HG03280 (cell line): ENCODE results near the gene THADA.
"Not testable (repeated sequence)": the region's sequence is repeated elsewhere in the genome, so short reads cannot be mapped to it uniquely, and the experiment has no call there.

Experiments used
- ATAC-seq: cut with Tn5 transposase; IDR thresholded peaks from one replicate; pipeline ENCODE4 v1.9.1; 2021; ENCODE audit warnings: mild to moderate bottlenecking, moderate library complexity; ENCODE audit not compliant: unreplicated experiment

Gene THADA

DNA sequence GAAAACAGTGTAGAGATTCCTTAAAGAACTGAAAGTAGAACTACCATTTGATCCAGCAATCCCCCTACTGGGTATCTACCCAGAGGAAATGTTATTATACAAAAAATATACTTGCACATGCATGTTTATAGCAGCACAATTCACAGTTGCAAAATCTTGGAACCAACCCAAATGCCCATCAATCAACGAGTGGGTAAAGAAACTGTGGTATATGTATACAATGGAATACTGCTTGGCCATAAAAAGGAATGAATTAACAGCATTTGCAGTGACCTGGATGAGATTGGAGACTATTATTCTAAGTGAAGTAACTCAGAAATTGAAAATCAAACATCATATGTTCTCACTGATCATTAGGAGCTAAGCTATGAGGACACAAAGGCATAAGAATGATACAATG is 4.8 kb upstream of the THADA start:
- ATAC-seq, result not testable (repeated sequence)

DNA sequence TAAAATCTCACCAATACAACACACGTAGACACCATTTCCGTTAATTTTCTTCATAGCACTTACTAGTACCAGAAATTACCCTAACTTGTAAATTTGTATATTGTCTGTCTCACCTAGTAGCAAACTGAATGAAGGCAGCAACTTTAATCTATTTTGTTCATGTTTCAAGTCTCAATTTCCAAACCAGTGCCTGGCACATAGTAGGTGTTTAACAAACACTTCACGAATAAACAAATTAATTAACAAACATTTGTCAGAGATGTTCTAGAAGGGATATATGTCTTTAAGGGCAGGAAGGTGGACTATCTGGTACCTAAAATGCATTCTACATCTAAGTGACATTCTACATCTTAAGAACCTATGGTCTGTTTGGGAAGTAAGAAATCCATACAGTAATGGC is 963 bp downstream of the THADA start:
- no peak for ATAC-seq

DNA sequence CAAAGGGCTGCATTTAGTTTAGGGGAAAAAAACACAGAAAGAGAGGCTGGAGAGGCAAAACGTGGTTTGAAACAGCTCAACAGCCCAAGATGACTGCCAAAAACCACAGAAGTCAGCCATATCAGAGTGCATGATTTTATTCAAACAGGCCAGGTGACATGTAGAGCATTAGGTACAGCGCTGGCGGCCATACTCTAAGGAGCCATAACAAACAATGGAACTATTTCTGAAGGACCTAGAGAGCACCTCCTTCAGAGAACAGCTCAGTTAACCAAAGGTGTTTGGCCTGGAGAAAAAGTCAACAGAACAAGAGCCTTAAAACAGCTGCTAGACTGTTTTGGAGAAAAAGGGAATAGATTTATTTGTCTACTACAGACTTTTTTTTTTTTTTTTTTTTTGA is 2.6 kb downstream of the THADA start:
- ATAC-seq, result no peak

DNA sequence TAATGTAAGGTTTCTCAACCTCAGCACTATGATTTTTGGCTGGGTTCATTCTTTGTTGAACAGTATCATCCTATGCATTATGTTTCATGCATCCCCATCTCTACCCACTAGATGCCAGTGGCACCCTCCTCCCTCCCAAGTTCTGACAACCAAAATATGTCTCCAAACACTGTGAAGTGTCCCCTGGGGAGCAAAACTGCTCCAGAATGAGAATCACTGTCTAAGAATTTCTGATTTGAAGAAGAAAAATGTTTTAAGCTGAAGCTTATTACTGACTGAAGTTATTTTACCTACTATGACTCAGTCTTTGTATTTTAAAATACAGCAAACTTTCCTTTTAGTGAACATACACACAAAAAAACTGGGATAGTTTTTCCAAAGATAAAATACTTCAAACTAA is 3.4 kb downstream of the THADA start:
- ATAC-seq, result no peak

DNA sequence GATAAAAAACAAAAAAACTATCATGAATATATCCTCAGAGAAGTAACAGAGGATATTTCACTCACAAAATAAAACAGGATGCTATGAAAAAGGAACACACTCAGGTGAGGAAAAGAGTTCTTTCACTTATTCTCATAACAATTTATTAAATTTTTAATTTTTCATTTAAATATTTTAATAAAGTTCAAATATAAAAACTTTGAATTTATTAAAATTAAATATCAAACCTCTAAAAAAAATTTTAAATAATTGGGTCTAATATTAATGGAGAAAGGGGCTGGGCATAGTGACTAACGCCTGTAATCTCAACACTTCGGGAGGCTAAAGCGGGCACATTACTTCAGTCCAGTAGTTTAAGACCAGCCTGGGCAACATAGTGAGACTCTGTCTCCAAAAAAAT is 10.1 kb downstream of the THADA start:
- no peak for ATAC-seq

DNA sequence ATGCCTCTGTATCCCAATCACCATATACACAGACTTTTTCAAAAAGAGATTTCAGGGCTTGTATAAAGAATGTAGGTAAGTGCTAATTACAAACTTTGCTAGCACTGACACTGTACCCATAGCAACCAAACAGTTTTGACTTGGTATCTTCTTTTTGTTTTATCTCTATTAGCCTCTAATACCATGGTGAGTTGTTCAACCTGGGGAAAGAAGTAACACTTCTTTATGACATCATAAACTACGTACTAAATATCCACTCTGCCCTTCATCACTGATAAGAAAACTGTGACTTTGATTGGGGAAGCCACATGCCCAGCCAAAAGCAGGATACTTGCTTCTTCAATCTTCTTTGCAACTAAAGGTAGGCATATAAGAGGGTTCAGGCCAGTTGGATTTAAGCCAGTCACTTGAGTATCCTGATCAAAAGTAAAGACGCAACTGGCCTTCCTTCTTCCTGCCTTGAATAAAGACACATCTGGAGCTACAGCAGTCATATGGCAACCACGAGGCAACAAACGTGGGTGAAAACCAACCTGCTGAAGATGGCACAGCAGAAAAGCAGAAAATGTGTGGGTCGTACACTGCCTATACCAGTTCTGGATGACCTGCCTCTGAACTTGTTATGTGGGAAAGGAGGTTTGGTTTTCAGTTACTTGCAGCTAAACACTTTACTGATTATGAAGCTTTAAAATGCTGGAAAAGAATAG is 16.4 kb downstream of the THADA start:
- no peak for ATAC-seq

DNA sequence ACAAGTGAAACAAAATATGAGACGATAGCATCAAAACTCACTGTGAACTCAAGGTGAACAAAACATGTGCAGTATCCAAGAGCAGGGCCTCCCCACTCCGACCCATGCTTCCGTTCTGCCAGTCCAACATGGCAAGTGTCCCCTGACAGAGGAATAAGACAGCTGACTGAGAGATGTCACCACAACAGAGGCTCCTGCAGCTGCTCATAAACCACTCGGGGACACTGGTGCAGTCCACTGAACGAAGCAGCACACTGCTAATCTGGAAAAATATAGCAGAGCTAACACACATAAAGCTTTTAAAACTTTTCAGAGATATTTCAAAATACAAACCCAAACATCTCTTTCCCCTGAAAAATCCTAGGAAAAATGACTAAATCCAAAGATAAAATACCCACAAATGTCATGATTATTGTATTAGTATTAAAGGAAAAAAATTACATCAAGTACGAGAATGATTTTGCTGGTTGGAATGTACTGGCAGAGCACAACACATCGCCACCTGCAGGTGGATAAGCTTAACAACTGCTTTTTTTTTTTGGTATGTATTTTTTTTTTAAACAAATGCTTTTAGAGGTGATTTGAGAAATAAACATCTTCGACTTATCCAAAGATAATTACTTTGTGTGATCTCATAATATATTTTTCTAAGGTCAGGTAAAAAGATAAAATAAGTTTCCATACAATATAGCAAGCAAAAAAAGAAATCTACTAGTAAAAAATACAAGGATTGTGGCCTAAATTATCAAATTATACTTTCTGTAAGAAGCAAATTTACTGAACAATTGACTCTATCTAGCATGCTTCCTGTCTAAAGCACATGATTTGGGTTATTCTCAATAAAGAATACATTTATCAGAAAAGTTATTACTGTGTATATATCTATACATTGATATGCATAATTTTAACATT is 18.6 kb downstream of the THADA start:
- ATAC-seq, result no peak

DNA sequence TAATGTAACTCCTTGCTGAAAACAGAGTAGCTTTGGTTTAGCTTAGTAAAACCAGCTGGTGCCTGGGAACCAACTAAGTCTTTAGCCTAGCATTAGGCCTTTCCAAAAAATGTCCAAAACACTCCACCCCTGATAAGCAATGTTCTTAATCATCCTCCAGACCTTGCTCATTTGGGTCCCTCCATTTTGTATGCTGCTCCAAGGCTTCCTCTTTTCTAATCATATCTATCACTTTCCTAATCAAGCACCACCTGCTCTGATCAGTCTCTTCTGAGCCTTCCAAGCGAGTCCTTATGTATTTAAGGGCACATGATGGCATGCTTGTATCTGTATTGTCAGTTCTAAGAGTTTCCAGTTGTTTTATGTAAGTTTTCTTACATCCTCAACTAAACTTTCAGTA is 23.6 kb downstream of the THADA start:
- ATAC-seq, result no peak

DNA sequence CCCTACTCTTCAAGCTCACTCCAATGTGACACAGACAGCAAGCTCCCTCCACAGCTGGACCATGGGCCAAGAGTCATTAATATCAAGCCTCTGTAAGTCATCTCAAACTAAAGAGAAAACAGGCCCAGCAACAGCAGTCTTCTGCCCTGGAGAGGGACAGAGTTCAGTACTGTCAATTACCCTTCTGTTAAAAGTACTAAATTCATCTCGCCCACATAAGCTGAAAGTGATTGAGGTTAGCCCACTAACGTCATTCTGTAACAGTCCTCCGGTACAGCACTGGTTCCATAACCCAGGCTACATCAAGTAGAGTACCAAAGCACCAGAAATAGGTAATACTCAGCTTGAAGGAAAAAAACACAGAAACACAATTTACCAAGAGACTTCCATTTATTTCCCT is 25.9 kb downstream of the THADA start:
- peak; percentile 81 for ATAC-seq

DNA sequence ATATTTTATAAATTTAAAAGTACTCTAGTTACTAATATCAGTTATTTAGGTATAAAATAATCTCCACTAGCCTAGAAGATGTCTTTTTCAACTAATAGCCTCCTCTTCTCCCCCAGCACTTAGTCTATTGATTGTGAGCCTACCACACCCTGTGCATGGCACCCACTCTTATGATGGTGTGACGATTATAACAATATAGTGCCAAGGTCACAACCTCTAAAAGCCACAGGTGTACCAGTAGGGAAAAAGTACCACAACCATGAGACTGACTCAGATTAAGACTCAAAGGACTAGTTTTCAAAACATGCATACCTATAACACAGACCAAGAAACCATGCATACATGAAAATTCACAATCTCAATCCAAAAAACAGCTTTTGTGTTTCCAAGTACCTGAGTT is 27.6 kb downstream of the THADA start:
- no peak for ATAC-seq

DNA sequence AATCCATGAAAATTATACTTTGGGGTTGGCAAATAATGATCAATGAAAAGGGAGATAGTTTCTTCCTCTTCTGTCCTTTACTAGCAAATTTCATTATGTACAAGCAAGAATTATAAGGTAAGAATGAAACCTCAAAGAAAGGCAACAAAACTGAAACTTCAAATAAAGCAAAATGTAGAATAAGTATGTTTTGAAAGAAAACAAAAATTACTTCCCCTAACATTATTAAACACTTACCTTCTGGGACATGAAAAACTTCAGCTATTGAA is 29.4 kb downstream of the THADA start:
- no peak for ATAC-seq

DNA sequence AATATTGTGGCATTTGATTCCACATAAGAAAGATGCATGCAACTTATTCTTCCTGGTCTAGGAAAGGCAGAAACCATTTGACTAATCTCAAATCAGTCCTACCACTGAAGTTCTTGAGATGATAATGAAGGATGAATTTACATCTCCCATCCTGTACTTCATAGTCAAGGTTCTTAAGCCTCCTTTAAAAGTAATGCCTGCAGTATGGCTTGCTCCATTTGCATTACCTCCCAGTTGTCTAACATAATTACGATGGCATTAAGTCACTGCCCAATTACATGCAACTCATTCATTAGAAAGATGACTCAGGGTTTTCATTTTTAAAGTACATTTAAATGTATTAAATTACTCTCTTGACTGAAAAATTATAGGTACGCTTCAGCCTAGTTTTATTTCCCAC is 32.2 kb downstream of the THADA start:
- no peak for ATAC-seq

DNA sequence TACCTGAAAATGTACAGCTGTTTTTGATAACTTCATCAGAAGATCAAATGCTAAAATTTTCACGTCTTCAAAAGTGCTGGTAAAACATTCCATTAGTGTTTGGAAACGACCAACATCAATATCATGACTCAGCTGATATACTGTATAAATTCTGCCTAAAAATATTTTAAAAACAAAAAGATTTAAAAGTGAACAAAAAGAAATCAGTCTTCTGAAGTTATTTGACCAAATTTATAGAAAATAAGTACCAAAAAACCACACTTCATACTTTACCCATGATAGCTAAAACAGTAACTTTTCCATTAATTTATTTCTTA is 35.6 kb downstream of the THADA start:
- no peak for ATAC-seq

DNA sequence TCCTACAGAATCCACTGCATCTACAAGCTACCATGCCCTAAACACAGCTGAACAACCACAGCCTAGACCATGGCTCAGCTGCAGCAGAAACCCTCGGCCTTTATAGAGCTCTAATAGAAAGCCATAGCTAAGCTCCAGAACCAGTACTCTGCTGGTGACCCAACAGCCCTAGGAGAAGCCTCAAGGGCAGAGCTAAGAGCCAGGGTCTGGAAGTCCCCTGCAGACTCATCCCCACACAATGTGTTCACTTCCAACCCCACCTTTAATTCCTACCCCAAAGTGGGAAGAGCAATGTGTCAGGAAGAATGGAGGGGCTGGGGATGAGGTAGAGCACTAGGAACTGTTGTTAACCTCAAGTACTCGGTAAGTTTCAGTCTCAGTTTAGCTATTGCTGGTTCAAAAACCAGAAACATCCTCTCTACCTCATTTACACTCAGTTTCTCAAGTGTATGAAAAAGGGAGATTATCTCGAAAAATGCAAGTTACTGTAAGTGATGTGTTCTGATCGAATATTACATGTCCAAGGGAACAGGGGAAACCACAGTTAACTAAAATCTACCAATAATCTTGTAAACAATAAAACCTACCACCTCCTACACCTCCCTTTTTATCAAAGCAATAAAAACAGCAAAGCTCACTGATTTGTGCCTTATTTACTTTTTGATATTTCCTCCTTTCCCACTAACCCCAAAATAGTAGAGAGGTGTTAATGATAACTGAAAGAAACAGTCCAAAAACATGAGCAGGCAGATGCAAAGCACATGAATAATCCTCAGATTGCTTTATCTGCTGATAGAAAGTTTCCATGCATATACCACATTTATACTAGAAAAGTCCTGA is 36.2 kb downstream of the THADA start:
- peak; percentile 89 for ATAC-seq

DNA sequence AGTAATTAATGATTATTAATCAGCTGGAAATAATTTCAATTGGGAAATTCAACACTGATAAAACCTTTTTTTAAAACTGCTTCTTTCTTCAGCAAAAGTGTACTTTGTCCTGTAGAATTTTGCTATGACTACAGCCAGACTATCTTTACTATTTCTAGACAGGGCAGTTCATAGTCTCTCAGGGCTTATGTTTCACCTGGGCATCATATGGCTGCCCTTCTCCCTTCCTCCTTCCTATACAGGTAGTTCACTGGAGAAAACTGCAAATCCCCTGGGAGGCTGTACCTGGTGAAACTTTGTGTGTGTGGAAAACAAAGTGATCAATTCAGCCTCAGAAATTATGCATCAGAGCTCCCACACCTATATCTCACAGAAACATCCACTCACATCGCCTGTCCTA is 38.6 kb downstream of the THADA start:
- no peak for ATAC-seq

DNA sequence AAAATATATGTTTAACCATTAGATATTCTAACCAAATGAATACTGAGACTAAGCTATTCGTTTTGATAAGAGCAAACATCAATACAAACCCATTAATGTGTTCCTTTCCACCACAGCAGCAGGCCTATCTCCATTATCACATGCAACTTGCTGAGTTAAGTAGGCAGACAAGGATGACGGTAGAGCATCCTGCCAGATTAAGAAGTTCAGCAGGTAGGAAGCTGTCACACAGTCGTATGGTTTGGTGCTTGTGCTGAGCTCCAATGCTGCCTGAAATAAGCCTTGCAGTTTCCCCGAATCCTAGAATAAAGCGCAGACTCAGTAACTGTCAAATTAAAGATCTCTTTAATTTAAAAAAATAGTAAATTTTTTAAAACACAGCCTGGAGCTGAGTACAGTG is 39.6 kb downstream of the THADA start:
- ATAC-seq, result no peak

DNA sequence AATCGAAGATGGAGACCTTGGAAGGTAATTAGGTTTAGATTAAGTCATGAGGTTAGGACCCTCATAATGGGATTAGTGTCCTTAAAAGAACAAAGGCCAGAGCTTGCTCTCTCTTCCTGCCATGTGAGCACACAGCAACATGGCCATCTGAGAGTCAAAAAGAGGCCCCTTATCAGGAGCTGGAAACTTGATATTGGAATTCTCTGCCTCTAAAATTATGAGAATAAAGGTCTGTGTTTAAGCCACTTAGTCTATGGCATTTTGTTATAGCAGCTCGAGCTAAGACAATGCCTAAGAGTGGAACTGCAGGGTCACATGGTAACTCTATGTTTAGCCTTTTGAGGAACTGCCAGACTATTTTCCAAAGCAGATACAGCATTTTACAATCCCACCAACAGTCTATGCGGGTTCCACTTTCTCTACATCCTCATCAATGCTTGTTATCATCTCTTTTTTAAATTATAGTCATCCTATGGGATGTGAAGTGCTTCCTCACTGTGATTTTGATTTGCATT is 42.4 kb downstream of the THADA start:
- no peak for ATAC-seq

DNA sequence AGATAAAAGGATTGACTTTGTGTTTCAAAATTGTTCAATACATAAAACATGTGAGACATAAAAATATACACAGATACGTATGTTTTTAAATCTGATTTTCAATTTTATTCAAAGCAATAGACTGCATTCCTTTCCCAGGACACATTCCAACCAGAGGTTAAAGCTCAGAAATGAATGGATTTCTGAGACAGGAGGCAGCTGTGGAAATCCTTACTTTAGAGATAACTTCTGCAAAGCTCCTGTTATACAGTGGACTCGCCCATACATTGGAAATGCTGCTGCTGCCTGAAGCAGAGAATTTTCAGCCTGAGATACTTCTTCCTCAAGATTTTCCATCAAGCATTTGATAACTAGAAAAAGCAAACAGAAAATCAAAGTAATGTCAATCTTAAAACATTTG is 43.8 kb downstream of the THADA start:
- ATAC-seq, result no peak

DNA sequence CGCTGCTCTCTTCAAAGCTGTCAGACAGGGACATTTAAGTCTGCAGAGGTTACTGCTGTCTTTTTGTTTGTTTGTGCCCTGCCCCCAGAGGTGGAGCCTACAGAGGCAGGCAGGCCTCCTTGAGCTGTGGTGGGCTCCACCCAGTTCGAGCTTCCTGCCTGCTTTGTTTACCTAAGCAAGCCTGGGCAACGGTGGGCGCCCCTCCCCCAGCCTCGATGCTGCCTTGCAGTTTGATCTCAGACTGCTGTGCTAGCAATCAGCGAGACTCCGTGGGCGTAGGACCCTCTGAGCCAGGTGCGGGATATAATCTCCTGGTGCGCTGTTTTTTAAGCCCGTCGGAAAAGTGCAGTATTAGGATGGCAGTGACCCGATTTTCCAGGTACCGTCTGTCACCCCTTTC is 47.5 kb downstream of the THADA start:
- ATAC-seq, result not testable (repeated sequence)

DNA sequence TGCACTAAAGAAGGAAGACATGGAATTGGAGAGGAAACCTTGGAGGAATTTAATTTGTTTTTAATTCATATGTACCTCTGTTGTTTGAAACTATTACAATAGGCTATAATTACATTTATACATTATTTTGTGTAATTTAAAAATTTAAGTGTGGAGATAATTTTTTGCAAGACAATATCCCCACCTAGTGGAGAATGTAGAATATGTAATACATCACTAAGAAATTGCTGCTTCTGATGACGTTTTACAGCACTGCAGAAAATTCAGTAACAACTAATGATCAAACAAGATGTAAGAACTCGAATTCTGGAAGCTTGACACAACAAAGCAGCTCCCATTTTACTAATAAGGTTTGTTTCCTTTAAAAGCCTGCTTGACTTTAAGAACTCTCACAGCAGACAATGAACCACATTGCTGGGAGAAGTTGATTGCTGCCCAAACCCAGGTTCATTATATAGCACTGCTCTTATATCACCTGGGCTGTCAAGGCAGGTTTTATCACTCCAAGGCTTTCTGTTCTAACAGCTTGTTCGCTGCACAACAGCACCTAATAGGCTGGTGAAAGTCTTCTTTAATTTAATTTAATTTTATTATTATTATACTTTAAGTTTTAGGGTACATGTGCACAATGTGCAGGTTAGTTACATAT is 53.4 kb downstream of the THADA start:
- no peak for ATAC-seq

DNA sequence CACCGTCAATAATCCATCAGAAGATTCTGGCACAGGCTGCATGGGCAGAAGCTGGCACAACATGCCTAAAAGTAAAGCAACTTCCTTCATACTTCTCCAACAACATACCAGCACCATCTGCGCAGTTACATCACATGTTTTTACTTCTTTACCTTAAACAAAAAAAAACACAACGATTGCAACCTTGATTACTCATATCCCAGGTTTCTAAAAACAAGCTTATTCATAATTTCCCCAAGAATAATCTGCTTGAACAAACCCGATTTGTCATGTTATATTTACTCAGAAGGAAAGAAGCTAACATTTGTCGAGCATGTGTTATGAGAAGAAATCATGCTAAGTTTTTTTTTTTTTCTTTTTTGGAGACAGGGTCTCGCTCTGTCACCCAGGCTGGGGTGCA is 54.7 kb downstream of the THADA start:
- ATAC-seq, result no peak
